A549 (cell line): ENCODE measurements around the gene GPR139. TPM values are rescaled to one million over a fixed set of nuclear protein-coding genes. Genes with fewer than 3 reads are reported as not detected.
A peak's percentile ranks its signal among the peaks of the same experiment; 100 is the strongest.

ENCODE experiments used
- ATAC-seq, 2 experiments: fragments of 200-7000 bp in 1 of 2; fragments of >200 bp in 1 of 2; cut with Nextera tagmentation in 1 of 2; cut with Tn5 transposase in 1 of 2; 3 replicates each; pipeline versions ENCODE4 v1.8.0 to v1.9.1; 2018 to 2020; ENCODE audit warnings: mild to moderate bottlenecking in 1 of 2, moderate library complexity in 1 of 2
- CTCF ChIA-PET: fragments of 300-600 bp; sonication (Branson Sonifier 250); formaldehyde crosslinking; extraction: SDS; loops from one replicate; lab custom pipeline; 2021; ENCODE audit warnings: antibody characterized with exemption, inconsistent platforms; lab: Yijun Ruan, JAX
- POLR2A ChIA-PET: fragments of 350-600 bp; formaldehyde crosslinking; extraction: SDS; loops from one replicate; lab custom pipeline; 2021; ENCODE audit warnings: antibody characterized with exemption, inconsistent platforms; lab: Yijun Ruan, JAX
- DNase-seq, 2 experiments: peaks; one replicate each; pipeline versions ENCODE4 v3.0.0 to v3.0.0-alpha.2; 2011 to 2016; ENCODE audit warnings: low read depth in 1 of 2, low spot score in 1 of 2
- FAIRE-seq: peaks from 2 replicates; lab custom pipeline; 2011; peaks lifted over from hg19 to GRCh38; lab: Jason Lieb, UNC
- H3K27ac ChIP-seq, 2 experiments: fragments of >200 bp; sonication (Bioruptor Twin); formaldehyde crosslinking; 3 replicates each; pipeline ENCODE4 v1.5.1; 2016 to 2017
- H3K4me1 ChIP-seq: fragments of >200 bp; sonication (Bioruptor Twin); formaldehyde crosslinking; 3 replicates; pipeline ENCODE4 v1.6.1; 2016
- H3K4me2 ChIP-seq: fragments of >200 bp; sonication (Bioruptor Twin); formaldehyde crosslinking; 3 replicates; pipeline ENCODE4 v1.6.1; 2016
- H3K4me3 ChIP-seq: fragments of >200 bp; sonication (Bioruptor Twin); formaldehyde crosslinking; 3 replicates; pipeline ENCODE4 v1.5.1; 2016
- H3K9me3 ChIP-seq: fragments of >200 bp; sonication (Bioruptor Twin); formaldehyde crosslinking; 3 replicates; pipeline ENCODE4 v1.6.1; 2016
- CBX2 ChIP-seq: fragments of 200-600 bp; sonication (generic); IDR thresholded peaks from 2 replicates; pipeline ENCODE4 v1.6.1; 2016; ENCODE audit warnings: low read depth, mild to moderate bottlenecking, borderline replicate concordance
- CBX8 ChIP-seq: fragments of 200-600 bp; sonication (generic); IDR thresholded peaks from 2 replicates; pipeline ENCODE4 v1.6.1; 2016
- CEBPB ChIP-seq, 2 experiments: fragments of >200 bp in 1 of 2; sonication (Bioruptor Twin) in 1 of 2; formaldehyde crosslinking in 1 of 2; IDR thresholded peaks; 2 replicates each; pipeline ENCODE4 v1.6.1; 2012 to 2016
- CHD2 ChIP-seq: fragments of 150-350 bp; IDR thresholded peaks from 2 replicates; pipeline ENCODE4 v1.6.1; 2014; ENCODE audit warnings: low read length; ENCODE audit not compliant: partially characterized antibody
- EHF ChIP-seq: fragments of 250-450 bp; sonication (Bioruptor Pico); IDR thresholded peaks from 2 replicates; pipeline ENCODE4 v1.5.0; 2020; ENCODE audit warnings: mild to moderate bottlenecking
- FOSB ChIP-seq: fragments of 250-450 bp; sonication (Bioruptor Pico); IDR thresholded peaks from 2 replicates; pipeline ENCODE4 v1.5.0; 2020; ENCODE audit warnings: mild to moderate bottlenecking, moderate library complexity
- FOSL2 ChIP-seq, 2 experiments: fragments of 450-650 bp in 1 of 2; fragments of >200 bp in 1 of 2; sonication (Bioruptor Twin) in 1 of 2; formaldehyde crosslinking; IDR thresholded peaks; 2 replicates each; pipeline versions ENCODE4 v1.5.0 to v1.6.1; 2016 to 2020; ENCODE audit warnings: mild to moderate bottlenecking in 1 of 2, moderate library complexity in 1 of 2
- FOXS1 ChIP-seq: fragments of 250-450 bp; sonication (Bioruptor Pico); IDR thresholded peaks from 2 replicates; pipeline ENCODE4 v1.5.0; 2020; ENCODE audit warnings: mild to moderate bottlenecking, moderate library complexity
- GATA3 ChIP-seq: IDR thresholded peaks from 2 replicates; pipeline ENCODE4 v1.6.1; 2012; ENCODE audit warnings: borderline replicate concordance
- HDAC2 ChIP-seq: fragments of 200-600 bp; sonication (generic); IDR thresholded peaks from 2 replicates; pipeline ENCODE4 v1.6.1; 2016
- HOXA7 ChIP-seq: fragments of 250-450 bp; sonication (Bioruptor Pico); IDR thresholded peaks from 2 replicates; pipeline ENCODE4 v1.5.0; 2020; ENCODE audit warnings: mild to moderate bottlenecking, moderate library complexity
- HOXB5 ChIP-seq: fragments of 250-450 bp; sonication (Bioruptor Pico); IDR thresholded peaks from 2 replicates; pipeline ENCODE4 v1.5.0; 2020; ENCODE audit warnings: mild to moderate bottlenecking, moderate library complexity
- JUN ChIP-seq, 2 experiments: fragments of >200 bp; sonication (Bioruptor Twin); formaldehyde crosslinking; IDR thresholded peaks; 2 replicates in 1 of 2; 3 replicates in 1 of 2; pipeline ENCODE4 v1.6.1; 2016 to 2017
- JUNB ChIP-seq: fragments of >200 bp; sonication (Bioruptor Twin); formaldehyde crosslinking; IDR thresholded peaks from 2 replicates; pipeline ENCODE4 v1.6.1; 2016
- KDM5A ChIP-seq: fragments of 200-600 bp; sonication (generic); IDR thresholded peaks from 2 replicates; pipeline ENCODE4 v1.6.1; 2016; ENCODE audit warnings: antibody characterized with exemption, mild to moderate bottlenecking
- MAFK ChIP-seq: fragments of 450-650 bp; IDR thresholded peaks from 2 replicates; pipeline ENCODE4 v1.6.1; 2014; ENCODE audit not compliant: partially characterized antibody
- NFE2L2 ChIP-seq: fragments of 150-350 bp; conservative IDR thresholded peaks from 2 replicates; pipeline ENCODE4 v1.6.1; 2014; ENCODE audit warnings: low read length
- NPAS2 ChIP-seq: fragments of 250-450 bp; sonication (Bioruptor Pico); IDR thresholded peaks from 2 replicates; pipeline ENCODE4 v1.8.0; 2022; ENCODE audit warnings: mild to moderate bottlenecking, moderate library complexity, borderline replicate concordance
- NR3C1 ChIP-seq: fragments of >200 bp; sonication (Bioruptor Twin); formaldehyde crosslinking; IDR thresholded peaks from 3 replicates; pipeline ENCODE4 v1.6.1; 2017
- PHF8 ChIP-seq: fragments of 200-600 bp; sonication (generic); IDR thresholded peaks from 2 replicates; pipeline ENCODE4 v1.6.1; 2016; ENCODE audit warnings: low read depth, mild to moderate bottlenecking, antibody characterized with exemption, moderate library complexity, borderline replicate concordance
- POLR2A ChIP-seq: IDR thresholded peaks from 2 replicates; pipeline ENCODE4 v1.6.1; 2012; ENCODE audit warnings: mild to moderate bottlenecking, low read length
- POLR2AphosphoS2 ChIP-seq: conservative IDR thresholded peaks from 2 replicates; pipeline ENCODE4 v1.6.1; 2012; ENCODE audit warnings: low read length, improper control_type of control experiment, inconsistent platforms
- RARB ChIP-seq: fragments of 250-450 bp; sonication (Bioruptor Pico); IDR thresholded peaks from 2 replicates; pipeline ENCODE4 v1.8.0; 2021; ENCODE audit warnings: mild to moderate bottlenecking, moderate library complexity
- RFX5 ChIP-seq: fragments of 450-650 bp; IDR thresholded peaks from 2 replicates; pipeline ENCODE4 v1.7.1; 2014; ENCODE audit warnings: antibody characterized with exemption, mild to moderate bottlenecking, moderate library complexity
- RNF2 ChIP-seq: fragments of 200-600 bp; sonication (generic); IDR thresholded peaks from 2 replicates; pipeline ENCODE4 v1.6.1; 2016; ENCODE audit warnings: low read depth, mild to moderate bottlenecking, antibody characterized with exemption, moderate library complexity, borderline replicate concordance
- SMC3 ChIP-seq: fragments of >200 bp; sonication (Bioruptor Twin); formaldehyde crosslinking; IDR thresholded peaks from 3 replicates; pipeline ENCODE4 v1.6.1; 2018; ENCODE audit warnings: inconsistent platforms
- SREBF2 ChIP-seq: fragments of 450-650 bp; IDR thresholded peaks from 2 replicates; pipeline ENCODE4 v1.6.1; 2014; ENCODE audit warnings: mild to moderate bottlenecking, moderate library complexity
- ZC3H11A ChIP-seq: fragments of 450-650 bp; IDR thresholded peaks from 2 replicates; pipeline ENCODE4 v1.6.1; 2014; ENCODE audit warnings: antibody characterized with exemption, mild to moderate bottlenecking
- WGBS: methylation state at CpG from one replicate; pipeline ENCODE4 v1.1.6; 2017; ENCODE audit errors: missing lambda C conversion rate; 5-methylcytosine and 5-hydroxymethylcytosine counted together
- polyA plus RNA-seq, 4 experiments: library from polyadenylated mRNA; depleted of rRNA in 3 of 4; stranded (reverse); fragments of >200 nt; fragmentation: RNase III in 1 of 4; extraction: RNeasy Plus Mini Kit Qiagen cat#74134 plus additional on column Dnase treatment in 1 of 4; gene quantifications; 2 replicates in 3 of 4; 3 replicates in 1 of 4; pipeline ENCODE4 v1.2.3, GENCODE V29; 2011 to 2017
- TF ChIP-seq, protein P1 (sequence below): IDR thresholded peaks from 2 replicates; pipeline ENCODE4 v1.6.1; 2012
- TF ChIP-seq, protein P2 (sequence below): fragments of >200 bp; sonication (Bioruptor Twin); formaldehyde crosslinking; IDR thresholded peaks from 2 replicates; pipeline ENCODE4 v1.6.1; 2016
- TF ChIP-seq, protein P3 (sequence below): fragments of 450-650 bp; IDR thresholded peaks from 2 replicates; pipeline ENCODE4 v1.6.1; 2014; ENCODE audit warnings: antibody characterized with exemption
- TF ChIP-seq, protein P4 (sequence below): IDR thresholded peaks from 2 replicates; pipeline ENCODE4 v1.6.1; 2012; ENCODE audit warnings: low read depth, borderline replicate concordance
- TF ChIP-seq, protein P5 (sequence below): fragments of >200 bp; sonication (Bioruptor Twin); formaldehyde crosslinking; IDR thresholded peaks from 3 replicates; pipeline ENCODE4 v1.6.1; 2016

GPR139 gene
- polyA plus RNA-seq, 2 of the 4 experiments (the other 2 are of a cell fraction), result not detected

DNA sequence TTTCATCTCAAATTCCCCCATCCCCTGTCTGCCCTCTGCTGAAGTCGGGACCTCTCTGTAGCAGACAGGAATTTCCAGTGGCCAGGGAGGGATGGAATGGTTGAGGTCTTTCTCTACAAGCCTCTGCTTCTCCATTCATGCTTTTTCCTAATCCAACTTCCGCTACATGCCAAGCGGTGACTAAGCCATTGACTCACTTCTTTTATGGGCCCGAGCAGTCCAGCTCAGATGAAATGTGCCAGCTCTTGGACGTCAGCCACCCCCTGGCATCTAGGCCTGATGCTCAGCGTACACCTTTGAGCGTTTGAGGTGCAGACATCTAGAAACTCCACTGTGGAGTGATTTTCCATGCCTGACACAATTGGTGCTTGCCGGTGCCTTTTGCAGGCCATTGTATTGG is 40.7 kb upstream of the GPR139 start:
- Histone ChIP-seq H3K4me1 (peaks cover 11% of the 10 kb centered on the region; the same call in 1 of the 3 replicates), H3K9me3 (no peaks in the 10 kb centered on the region), H3K4me3 (no peak overlapping the region), H3K27ac (peak overlapping the region in 1 of 2 experiments; percentile 55; a peak in 2 of 6 replicates), H3K4me2 (0 out of 3 replicates have a peak overlapping the region, but pooled peaks have one; percentile 11)
- ChIA-PET CTCF (interaction anchor here (0.8 to 1.7 kb wide), 4 partner anchors 14 to 207 kb away, joined by 3 to 4 read pairs (median 4); no protein-coding TSS in a partner anchor), POLR2A (no interaction called here)
- FAIRE-seq (peak; percentile 28), ATAC-seq (peak; percentile 90 to 93), DNase-seq (peak; percentile 62 to 65)
- TF ChIP-seq, protein P1, sequence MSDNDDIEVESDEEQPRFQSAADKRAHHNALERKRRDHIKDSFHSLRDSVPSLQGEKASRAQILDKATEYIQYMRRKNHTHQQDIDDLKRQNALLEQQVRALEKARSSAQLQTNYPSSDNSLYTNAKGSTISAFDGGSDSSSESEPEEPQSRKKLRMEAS, result peak; percentile 53; the same call in 1 of the 2 replicates
- TF ChIP-seq, protein P2, sequence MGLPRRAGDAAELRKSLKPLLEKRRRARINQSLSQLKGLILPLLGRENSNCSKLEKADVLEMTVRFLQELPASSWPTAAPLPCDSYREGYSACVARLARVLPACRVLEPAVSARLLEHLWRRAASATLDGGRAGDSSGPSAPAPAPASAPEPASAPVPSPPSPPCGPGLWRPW, result no peak
- TF ChIP-seq HOXA7 (CRISPR knock-in tag), result no peak
- peak; percentile 57; the same call in 1 of the 2 replicates for TF ChIP-seq FOSL2 (IDR thresholded peaks at IDR 0.05)
- TF ChIP-seq FOSL2 (CRISPR knock-in tag; IDR thresholded peaks at IDR 0.05), result peak; percentile 69
- TF ChIP-seq JUNB, result peak; percentile 48
- WGBS, result 10% methylated on average over 8 of the region's 8 CpGs

DNA sequence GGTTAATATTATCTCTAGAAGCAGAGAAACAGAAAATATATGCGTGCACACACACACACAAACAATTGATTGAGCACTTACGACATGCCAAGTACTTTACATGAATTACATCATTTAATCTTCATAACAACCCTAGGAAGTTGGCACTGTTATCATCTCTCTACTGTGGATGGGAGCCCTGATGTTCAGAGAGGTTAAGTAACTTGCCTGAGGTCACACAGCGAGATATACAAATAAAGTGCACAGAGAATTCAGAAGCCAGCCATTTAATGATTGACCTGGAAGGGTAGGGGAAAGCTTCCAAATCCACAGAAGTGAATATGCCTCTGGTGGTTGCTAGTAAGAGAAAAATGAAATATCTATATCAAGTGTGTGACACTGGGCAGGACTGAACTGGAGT is 37.5 kb upstream of the GPR139 start:
- ATAC-seq, result no peak
- Histone ChIP-seq H3K4me2 (no peak overlapping the region), H3K9me3 (no peaks in the 10 kb centered on the region), H3K4me1 (peaks cover 11% of the 10 kb centered on the region; the same call in 1 of the 3 replicates), H3K27ac (no peak overlapping the region), H3K4me3 (no peak overlapping the region)
- WGBS, result 42% methylated on average over 3 of the region's 3 CpGs
- FAIRE-seq, result no peak
- TF ChIP-seq EHF (CRISPR knock-in tag) (no peak), CBX2 (no peak), CEBPB (IDR thresholded peaks at IDR 0.05) (no peak), POLR2A (no peak), ZC3H11A (no peak), PHF8 (no peak), NR3C1 (no peak), SMC3 (no peak), RFX5 (no peak), KDM5A (no peak), HOXB5 (CRISPR knock-in tag) (no peak), HDAC2 (no peak), CHD2 (no peak), FOXS1 (CRISPR knock-in tag) (no peak), NFE2L2 (no peak), FOSB (CRISPR knock-in tag) (no peak), POLR2AphosphoS2 (no peak)
- TF ChIP-seq, protein P2, result no peak
- TF ChIP-seq, protein P1, result no peak
- POLR2A ChIA-PET, result no interaction called here
- no peak for DNase-seq
- CTCF ChIA-PET, result no interaction called here

DNA sequence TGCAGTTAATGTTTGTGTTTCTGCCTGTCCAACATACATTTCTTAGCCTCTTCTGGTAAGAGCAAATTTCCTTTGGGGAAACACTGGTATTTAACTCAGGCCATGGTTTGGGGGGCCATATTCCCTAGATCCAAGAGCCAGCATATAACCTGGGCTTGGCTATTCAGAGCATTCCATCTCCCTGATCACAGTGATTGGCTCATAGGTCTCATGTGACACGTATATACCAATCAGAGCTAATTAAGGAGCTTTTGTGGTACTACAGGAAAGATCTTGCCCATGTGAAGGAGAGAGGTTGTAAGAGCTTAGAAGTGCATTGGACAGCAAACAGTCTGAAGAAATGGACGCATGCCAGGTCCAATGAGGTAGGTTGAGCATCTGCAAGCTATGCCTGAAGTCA is 33.4 kb upstream of the GPR139 start:
- ATAC-seq, result no peak
- no peak for FAIRE-seq
- CTCF ChIA-PET, result interaction anchor here (0.7 to 1.8 kb wide), 5 partner anchors 12 to 276 kb away, joined by 3 to 5 read pairs (median 3); no protein-coding TSS in a partner anchor
- TF ChIP-seq MAFK, result no peak
- TF ChIP-seq SMC3, result no peak
- TF ChIP-seq, protein P3, sequence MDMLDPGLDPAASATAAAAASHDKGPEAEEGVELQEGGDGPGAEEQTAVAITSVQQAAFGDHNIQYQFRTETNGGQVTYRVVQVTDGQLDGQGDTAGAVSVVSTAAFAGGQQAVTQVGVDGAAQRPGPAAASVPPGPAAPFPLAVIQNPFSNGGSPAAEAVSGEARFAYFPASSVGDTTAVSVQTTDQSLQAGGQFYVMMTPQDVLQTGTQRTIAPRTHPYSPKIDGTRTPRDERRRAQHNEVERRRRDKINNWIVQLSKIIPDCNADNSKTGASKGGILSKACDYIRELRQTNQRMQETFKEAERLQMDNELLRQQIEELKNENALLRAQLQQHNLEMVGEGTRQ, result no peak
- no peak for TF ChIP-seq SREBF2
- TF ChIP-seq RARB (CRISPR knock-in tag), result no peak
- TF ChIP-seq, protein P4, sequence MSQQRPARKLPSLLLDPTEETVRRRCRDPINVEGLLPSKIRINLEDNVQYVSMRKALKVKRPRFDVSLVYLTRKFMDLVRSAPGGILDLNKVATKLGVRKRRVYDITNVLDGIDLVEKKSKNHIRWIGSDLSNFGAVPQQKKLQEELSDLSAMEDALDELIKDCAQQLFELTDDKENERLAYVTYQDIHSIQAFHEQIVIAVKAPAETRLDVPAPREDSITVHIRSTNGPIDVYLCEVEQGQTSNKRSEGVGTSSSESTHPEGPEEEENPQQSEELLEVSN, result no peak
- TF ChIP-seq GATA3, result no peak
- TF ChIP-seq JUN (IDR thresholded peaks at IDR 0.05), result no peak
- TF ChIP-seq NPAS2 (CRISPR knock-in tag), result no peak
- no peak for TF ChIP-seq FOXS1 (CRISPR knock-in tag)
- no peak for TF ChIP-seq RNF2
- TF ChIP-seq, protein P5, sequence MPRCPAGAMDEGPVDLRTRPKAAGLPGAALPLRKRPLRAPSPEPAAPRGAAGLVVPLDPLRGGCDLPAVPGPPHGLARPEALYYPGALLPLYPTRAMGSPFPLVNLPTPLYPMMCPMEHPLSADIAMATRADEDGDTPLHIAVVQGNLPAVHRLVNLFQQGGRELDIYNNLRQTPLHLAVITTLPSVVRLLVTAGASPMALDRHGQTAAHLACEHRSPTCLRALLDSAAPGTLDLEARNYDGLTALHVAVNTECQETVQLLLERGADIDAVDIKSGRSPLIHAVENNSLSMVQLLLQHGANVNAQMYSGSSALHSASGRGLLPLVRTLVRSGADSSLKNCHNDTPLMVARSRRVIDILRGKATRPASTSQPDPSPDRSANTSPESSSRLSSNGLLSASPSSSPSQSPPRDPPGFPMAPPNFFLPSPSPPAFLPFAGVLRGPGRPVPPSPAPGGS, result no peak
- TF ChIP-seq POLR2AphosphoS2, result no peak
- TF ChIP-seq ZC3H11A, result no peak
- no peak for TF ChIP-seq NR3C1
- no peak for TF ChIP-seq KDM5A
- no peak for TF ChIP-seq CEBPB (IDR thresholded peaks at IDR 0.05)
- TF ChIP-seq CBX8, result no peak
- Histone ChIP-seq H3K4me2 (no peak overlapping the region), H3K9me3 (no peaks in the 10 kb centered on the region), H3K4me1 (no peaks in the 10 kb centered on the region), H3K4me3 (no peak overlapping the region), H3K27ac (no peak overlapping the region)
- POLR2A ChIA-PET, result no interaction called here
- no peak for DNase-seq
- WGBS, result 3% methylated on average over 2 of the region's 2 CpGs
